ENCODE data around the gene OLIG1.

Gene OLIG1

GRCh38 chr21:33069994-33070743 lies at the start of gene OLIG1:
Gene OLIG1, plus strand, starts transcription at chr21:33070141. Its CDS starts 106 bp downstream, at chr21:33070247.
- DNase-seq = peak; percentile 44

GRCh38 chr21:33020558-33021100 lies 49.3 kb upstream of the OLIG1 start:
- DNase-seq = no peak

DNA sequence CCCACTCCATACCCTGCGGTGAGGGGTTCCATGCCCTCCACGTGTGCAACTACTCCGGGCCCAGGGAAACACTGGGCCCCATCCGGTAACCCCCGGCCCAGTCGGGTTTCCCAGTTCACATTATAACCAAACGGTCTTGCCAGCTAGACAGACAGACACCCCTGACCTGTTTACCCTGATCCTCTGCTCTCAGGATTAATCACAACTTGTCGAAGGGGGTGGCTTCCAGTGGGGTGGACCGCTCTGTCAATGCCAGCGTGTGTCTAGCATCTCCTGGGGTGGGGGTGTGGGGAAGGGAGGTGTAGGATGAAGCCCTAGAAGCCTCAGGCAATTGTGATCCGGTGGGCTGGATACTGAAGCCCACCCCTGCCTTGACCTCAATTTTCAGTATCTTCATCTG lies 48.8 kb upstream of the OLIG1 start:
- no peak for DNase-seq

DNA sequence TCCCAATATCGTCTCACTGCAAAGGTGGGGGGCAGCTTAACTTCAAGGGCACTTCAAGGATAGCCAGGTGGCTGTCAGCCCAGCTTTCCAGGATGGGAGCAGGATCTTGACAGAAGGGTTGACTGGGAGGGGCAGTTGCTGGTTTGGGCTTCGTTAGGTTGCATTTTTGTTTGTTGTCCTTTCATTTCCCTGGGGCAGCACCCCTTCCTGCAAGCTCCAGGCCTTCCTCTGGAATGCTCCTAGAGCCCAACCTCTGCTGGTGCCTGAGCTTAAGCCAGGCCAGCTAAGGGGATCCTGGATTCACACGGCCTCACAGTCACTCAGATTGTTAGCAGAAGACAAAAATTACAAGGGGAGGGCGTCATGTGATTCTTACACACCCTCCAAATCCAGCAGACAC lies 48.3 kb upstream of the OLIG1 start:
- no peak for DNase-seq

- DNase-seq = no peak
These were observed 47.5 kb upstream of the OLIG1 start for GRCh38 chr21:33022489-33022827.

- DNase-seq = no peak
These were observed 46.9 kb upstream of the OLIG1 start for GRCh38 chr21:33022828-33023573.

GRCh38 chr21:33023574-33024200 lies 46.3 kb upstream of the OLIG1 start:
- DNase-seq = no peak

- no peak for DNase-seq
These were observed 45.5 kb upstream of the OLIG1 start for GRCh38 chr21:33024201-33025103.

- no peak for DNase-seq
These were observed 44.8 kb upstream of the OLIG1 start for GRCh38 chr21:33025106-33025488.

- no peak for DNase-seq
These were observed 44.2 kb upstream of the OLIG1 start, which contains the start of gene OLIG2 for GRCh38 chr21:33025489-33026442. Gene OLIG2, plus strand, starts transcription at chr21:33025935. Its CDS starts 928 bp downstream, at chr21:33026863.

DNA sequence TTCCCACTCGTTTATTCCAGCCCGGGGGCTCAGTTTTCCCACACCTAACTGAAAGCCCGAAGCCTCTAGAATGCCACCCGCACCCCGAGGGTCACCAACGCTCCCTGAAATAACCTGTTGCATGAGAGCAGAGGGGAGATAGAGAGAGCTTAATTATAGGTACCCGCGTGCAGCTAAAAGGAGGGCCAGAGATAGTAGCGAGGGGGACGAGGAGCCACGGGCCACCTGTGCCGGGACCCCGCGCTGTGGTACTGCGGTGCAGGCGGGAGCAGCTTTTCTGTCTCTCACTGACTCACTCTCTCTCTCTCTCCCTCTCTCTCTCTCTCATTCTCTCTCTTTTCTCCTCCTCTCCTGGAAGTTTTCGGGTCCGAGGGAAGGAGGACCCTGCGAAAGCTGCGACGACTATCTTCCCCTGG lies 43.5 kb upstream of the OLIG1 start:
- DNase-seq = no peak

DNA sequence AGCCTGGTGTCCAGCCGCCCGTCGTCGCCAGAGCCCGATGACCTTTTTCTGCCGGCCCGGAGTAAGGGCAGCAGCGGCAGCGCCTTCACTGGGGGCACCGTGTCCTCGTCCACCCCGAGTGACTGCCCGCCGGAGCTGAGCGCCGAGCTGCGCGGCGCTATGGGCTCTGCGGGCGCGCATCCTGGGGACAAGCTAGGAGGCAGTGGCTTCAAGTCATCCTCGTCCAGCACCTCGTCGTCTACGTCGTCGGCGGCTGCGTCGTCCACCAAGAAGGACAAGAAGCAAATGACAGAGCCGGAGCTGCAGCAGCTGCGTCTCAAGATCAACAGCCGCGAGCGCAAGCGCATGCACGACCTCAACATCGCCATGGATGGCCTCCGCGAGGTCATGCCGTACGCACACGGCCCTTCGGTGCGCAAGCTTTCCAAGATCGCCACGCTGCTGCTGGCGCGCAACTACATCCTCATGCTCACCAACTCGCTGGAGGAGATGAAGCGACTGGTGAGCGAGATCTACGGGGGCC lies 43.0 kb upstream of the OLIG1 start:
- no peak for DNase-seq

- DNase-seq = no peak
These were observed 42.3 kb upstream of the OLIG1 start for GRCh38 chr21:33027401-33028286.

DNA sequence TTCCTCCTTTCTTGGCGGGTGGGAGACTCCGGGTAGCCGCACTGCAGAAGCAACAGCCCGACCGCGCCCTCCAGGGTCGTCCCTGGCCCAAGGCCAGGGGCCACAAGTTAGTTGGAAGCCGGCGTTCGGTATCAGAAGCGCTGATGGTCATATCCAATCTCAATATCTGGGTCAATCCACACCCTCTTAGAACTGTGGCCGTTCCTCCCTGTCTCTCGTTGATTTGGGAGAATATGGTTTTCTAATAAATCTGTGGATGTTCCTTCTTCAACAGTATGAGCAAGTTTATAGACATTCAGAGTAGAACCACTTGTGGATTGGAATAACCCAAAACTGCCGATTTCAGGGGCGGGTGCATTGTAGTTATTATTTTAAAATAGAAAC lies 41.7 kb upstream of the OLIG1 start:
- DNase-seq = no peak

GRCh38 chr21:33028773-33029384 lies 41.1 kb upstream of the OLIG1 start:
- peak; percentile 43 for DNase-seq

- DNase-seq = no peak
These were observed 40.5 kb upstream of the OLIG1 start for GRCh38 chr21:33029385-33029921.

DNA sequence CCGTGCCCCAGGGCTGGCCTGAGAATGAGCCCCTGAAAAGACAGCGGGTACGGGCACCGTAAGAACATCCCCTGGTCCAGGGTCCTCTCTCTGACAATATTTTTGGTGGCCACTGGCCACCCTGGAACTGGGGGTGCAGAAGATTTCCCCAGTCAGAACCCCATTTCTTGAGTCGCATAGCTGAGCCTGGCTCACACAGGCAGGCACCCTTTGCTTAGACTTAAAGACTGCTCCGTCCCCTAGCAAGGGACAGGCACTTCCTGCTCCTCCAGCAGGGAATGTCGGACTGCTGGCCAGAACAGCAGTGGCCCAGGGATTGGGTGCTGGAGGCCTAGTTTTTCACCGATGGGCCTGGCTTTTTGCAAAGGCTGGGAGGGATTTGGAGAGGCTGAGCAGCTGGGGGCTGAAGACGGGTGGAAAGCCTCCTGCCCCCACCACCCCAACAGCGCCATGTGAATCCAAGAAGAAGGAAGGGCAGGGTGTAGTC lies 39.9 kb upstream of the OLIG1 start:
- no peak for DNase-seq

GRCh38 chr21:33030633-33031032 lies 39.3 kb upstream of the OLIG1 start:
- no peak for DNase-seq
